ENCODE data around the gene CACNA1B. TPM values are rescaled to one million over a fixed set of nuclear protein-coding genes. Genes with fewer than 3 reads are reported as not detected.
A peak's percentile ranks its signal among the peaks of the same experiment; 100 is the strongest.

Gene CACNA1B
- total RNA-seq, 8 experiments from 2014 or later, result 0.04 to 12.8 (median 9.7) TPM

DNA sequence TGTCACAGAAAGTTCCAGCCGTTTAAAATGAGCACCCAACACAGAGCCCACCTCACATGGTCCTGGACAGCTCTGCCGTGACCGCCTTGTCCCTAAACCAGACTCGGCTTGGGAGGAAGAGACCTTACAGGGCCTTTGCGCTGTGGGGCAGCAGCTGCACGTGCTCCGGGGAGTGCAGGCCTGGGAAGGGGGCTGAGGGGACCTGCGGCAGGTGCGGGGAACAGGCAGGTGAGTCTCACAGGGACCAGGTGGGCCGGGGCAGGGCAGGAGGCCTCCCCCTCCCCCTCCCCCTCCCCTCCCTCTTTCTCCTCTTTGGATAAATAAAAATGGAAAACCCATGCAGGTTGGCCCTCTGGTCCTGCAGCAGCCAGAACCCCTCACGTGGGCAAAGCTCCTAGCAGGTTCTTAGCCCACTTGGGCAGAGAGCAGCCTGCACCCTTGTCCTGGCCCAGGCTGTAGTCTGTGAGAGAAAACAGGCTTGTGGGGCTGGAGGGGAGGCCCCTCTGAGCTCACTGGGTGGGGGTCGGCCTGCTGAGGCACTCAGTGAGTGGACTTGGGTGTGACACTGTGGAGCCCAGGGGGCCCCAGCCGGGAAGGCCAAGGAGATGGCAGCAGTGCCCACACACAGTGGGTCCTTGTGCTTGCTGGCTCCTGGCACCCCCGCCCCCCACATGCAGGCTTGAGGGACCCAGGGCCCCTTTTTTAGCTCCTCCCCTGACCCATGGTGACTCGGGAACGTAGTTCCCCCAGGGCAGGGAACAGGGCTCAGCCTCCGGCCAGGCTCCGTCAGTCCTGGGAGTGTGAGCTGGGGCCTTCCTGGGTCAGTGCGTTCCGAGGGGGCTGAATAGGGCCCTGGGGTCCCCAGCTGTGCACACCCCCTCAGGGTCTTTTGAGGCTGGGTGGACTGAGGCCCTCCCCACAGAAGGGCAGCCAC lies 40.0 kb upstream of the CACNA1B start:
- Histone ChIP-seq H3K27ac (no peak overlapping the region), H3K4me3 (no peak overlapping the region), H3K4me1 (replicated peaks in 1 of 2) (no peaks in the 10 kb centered on the region)
- peak in 1 of 8 experiments; percentile 13 for ATAC-seq (replicated peaks in 6 of 8)
- 80 to 100% (median 96%) methylated on average over 2 to 4 of the region's 20 CpGs; no CpG with 5 or more reads in 7 of the 10 experiments for WGBS, 10 experiments
- in situ Hi-C loops (cut with MboI; ENCODE audit: low pct_unique_long_range_greater_than_20kb in 2 of 9, low sequenced_read_pairs in 9 of 9, unreplicated experiment in 9 of 9), result no loop called here

- in situ Hi-C loops (cut with MboI; ENCODE audit: low pct_unique_long_range_greater_than_20kb in 2 of 9, low sequenced_read_pairs in 9 of 9, unreplicated experiment in 9 of 9), result no loop called here
- WGBS, 10 experiments, result 90 to 100% (median 94%) methylated on average over 2 to 6 of the region's 10 CpGs; no CpG with 5 or more reads in 5 of the 10 experiments
- H3K4me3 ChIP-seq, result no peak overlapping the region
- no peak overlapping the region for H3K27ac ChIP-seq
- no peaks in the 10 kb centered on the region for H3K4me1 ChIP-seq (replicated peaks in 1 of 2)
- ATAC-seq (replicated peaks in 6 of 8), result no peak
Observed at GRCh38 chr9:137838576-137838975, 39.0 kb upstream of the CACNA1B start.

DNA sequence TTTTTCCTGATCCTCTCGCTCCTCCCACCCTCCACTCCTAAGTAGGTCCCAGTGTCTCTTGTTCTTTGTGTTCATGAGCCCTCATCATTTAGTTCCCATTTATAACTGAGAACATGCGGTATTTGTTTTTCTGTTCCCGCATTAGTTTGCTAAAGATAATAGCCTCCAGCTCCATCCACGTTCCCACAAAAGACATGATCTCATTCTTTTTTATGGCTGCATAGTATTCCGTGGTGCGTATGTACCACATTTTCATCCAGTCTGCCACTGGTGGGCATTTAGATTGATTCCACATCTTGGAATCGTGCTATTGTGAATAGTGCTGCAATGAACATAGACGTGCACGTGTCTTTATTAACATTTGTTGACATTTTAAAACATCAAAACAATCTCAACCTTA lies 34.2 kb upstream of the CACNA1B start:
- Histone ChIP-seq H3K27ac (no peak overlapping the region), H3K4me1 (replicated peaks in 1 of 2) (no peaks in the 10 kb centered on the region), H3K4me3 (no peak overlapping the region)
- 61 to 100% (median 80%) methylated on average over 3 to 8 of the region's 9 CpGs; no CpG with 5 or more reads in 2 of the 10 experiments for WGBS, 10 experiments
- in situ Hi-C loops (cut with MboI; ENCODE audit: low pct_unique_long_range_greater_than_20kb in 2 of 9, low sequenced_read_pairs in 9 of 9, unreplicated experiment in 9 of 9), result no loop called here
- ATAC-seq (replicated peaks in 6 of 8), result no peak

- no peak overlapping the region for H3K27ac ChIP-seq
- WGBS, 10 experiments, result 0 to 83% (median 36%) methylated on average over 1 to 5 of the region's 5 CpGs
- no peak overlapping the region for H3K4me3 ChIP-seq
- no peaks in the 10 kb centered on the region for H3K4me1 ChIP-seq (replicated peaks in 1 of 2)
- ATAC-seq (replicated peaks in 6 of 8), result peak in 2 of 8 experiments; percentile 25 to 36
- in situ Hi-C loops (cut with MboI; ENCODE audit: low pct_unique_long_range_greater_than_20kb in 2 of 9, low sequenced_read_pairs in 9 of 9, unreplicated experiment in 9 of 9), result no loop called here
Observed at GRCh38 chr9:137851516-137852267, 25.9 kb upstream of the CACNA1B start.

DNA sequence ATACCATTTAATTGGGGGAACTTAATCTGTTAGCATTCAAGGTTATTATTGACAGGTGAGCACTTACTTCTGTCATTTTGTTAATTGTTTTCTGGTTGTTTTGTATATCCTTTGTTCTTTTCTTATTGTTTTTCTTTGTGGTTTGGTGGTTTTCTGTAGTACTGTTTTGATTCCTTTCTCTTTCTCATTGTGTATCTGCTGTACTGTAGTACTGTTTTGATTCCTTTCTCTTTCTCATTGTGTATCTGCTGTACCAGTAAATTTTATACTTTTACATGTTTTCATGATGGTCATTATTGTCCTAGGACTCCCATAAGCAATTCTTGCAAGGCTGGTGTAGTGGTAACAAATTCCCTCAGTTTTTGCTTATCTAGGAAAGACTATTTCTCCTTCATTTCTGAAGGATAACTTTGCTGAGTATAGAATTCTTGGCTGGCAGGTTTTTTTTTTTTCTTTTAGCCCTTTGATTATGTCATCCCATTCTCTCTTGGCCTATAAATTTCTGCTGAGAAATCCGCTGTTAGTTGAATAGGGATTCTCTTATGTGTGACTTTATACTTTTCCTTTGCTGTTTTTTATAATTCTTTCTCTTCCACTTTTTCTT lies 24.1 kb upstream of the CACNA1B start:
- in situ Hi-C loops (cut with MboI; ENCODE audit: low pct_unique_long_range_greater_than_20kb in 2 of 9, low sequenced_read_pairs in 9 of 9, unreplicated experiment in 9 of 9), result no loop called here
- H3K4me1 ChIP-seq (replicated peaks in 1 of 2), result no peaks in the 10 kb centered on the region
- no peak overlapping the region for H3K4me3 ChIP-seq
- no peak overlapping the region for H3K27ac ChIP-seq
- ATAC-seq (replicated peaks in 6 of 8), result no peak
- WGBS, 10 experiments, result 17 to 100% (median 86%) methylated on average over 1 of the region's 1 CpG; no CpG with 5 or more reads in 1 of the 10 experiments

GRCh38 chr9:137860361-137860760 lies 17.2 kb upstream of the CACNA1B start:
- no peak for ATAC-seq (replicated peaks in 6 of 8)
- H3K4me1 ChIP-seq (replicated peaks in 1 of 2), result no peaks in the 10 kb centered on the region
- no peak overlapping the region for H3K27ac ChIP-seq
- H3K4me3 ChIP-seq, result no peak overlapping the region
- WGBS, 10 experiments, result 33 to 100% (median 83%) methylated on average over 1 of the region's 1 CpG; no CpG with 5 or more reads in 5 of the 10 experiments
- in situ Hi-C loops (cut with MboI; ENCODE audit: low pct_unique_long_range_greater_than_20kb in 2 of 9, low sequenced_read_pairs in 9 of 9, unreplicated experiment in 9 of 9), result no loop called here

DNA sequence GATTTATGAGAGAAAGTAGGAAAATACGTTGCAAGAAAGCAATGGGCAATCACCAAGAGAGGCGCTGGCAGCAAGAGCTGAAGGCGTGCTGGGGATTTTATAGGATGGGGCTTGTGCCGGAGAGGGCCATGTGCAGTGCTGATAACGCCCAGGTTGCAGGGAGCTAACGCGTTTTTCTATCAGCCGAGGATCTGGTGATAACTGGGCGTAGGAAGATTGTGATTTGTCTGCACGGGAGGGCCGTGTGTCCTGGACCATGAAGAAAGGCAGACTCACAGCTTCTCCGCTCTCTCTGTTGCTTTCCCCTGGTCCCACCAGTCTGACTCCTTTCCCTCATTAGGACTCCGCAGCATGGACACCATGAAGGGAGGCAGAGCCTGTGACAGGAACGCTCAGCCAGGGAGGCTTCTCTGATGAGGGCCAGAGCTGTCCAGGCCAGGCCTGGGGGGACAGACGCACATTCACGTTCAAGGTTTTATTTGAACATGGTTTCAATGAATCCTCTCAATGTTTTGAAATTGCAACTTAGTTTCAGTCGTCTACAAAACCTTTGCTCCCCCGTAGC lies 11.9 kb upstream of the CACNA1B start:
- no peak overlapping the region for H3K4me3 ChIP-seq
- ATAC-seq (replicated peaks in 6 of 8), result no peak
- 27 to 85% (median 71%) methylated on average over 2 to 9 of the region's 18 CpGs; no CpG with 5 or more reads in 2 of the 10 experiments for WGBS, 10 experiments
- in situ Hi-C loops (cut with MboI; ENCODE audit: low pct_unique_long_range_greater_than_20kb in 2 of 9, low sequenced_read_pairs in 9 of 9, unreplicated experiment in 9 of 9), result no loop called here
- no peak overlapping the region for H3K27ac ChIP-seq
- H3K4me1 ChIP-seq (replicated peaks in 1 of 2), result no peaks in the 10 kb centered on the region

DNA sequence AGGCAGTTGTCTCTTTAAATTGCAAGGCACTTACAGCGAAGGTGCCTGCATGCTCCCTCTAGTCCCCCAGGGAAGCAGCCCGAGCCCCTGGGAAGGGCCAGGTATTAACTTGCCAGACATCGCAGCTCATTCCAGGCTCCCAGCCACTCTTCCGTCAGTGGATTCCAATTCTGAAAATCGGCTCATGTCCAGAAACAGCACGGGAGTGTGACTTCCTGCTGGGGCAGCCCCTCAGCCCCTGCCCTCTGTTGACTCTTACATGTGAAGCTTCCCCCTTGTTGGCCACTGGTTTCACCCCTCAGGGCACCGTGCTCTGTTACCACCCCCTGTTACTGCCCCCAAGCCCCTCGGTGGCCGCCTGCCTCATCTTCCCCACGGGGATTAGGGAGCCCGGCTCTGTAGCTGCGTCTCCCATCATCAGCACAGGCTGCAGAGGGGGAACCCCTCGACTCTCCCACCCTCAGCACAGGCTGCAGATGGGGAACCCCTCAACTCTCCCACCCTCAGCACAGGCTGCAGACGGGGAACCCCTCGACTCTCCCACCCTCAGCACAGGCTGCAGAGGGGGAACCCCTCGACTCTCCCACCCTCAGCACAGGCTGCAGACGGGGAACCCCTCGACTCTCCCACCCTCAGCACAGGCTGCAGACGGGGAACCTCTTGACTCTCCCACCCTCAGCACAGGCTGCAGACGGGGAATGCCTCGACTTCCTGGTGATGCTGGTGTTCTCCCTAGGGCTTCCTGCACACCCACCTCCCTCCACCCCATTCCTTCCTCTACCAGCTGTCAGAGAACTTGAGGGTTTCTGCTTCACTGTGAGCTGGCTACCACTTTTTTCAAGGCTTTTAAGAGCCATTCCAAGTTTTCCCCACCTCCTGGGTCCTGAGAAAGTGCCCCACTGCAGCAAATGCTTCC lies 11.1 kb upstream of the CACNA1B start:
- Histone ChIP-seq H3K27ac (no peak overlapping the region), H3K4me1 (replicated peaks in 1 of 2) (no peaks in the 10 kb centered on the region), H3K4me3 (no peak overlapping the region)
- 0 to 90% (median 40%) methylated on average over 1 to 3 of the region's 21 CpGs; no CpG with 5 or more reads in 3 of the 10 experiments for WGBS, 10 experiments
- in situ Hi-C loops (cut with MboI; ENCODE audit: low pct_unique_long_range_greater_than_20kb in 2 of 9, low sequenced_read_pairs in 9 of 9, unreplicated experiment in 9 of 9), result no loop called here
- no peak for ATAC-seq (replicated peaks in 6 of 8)

DNA sequence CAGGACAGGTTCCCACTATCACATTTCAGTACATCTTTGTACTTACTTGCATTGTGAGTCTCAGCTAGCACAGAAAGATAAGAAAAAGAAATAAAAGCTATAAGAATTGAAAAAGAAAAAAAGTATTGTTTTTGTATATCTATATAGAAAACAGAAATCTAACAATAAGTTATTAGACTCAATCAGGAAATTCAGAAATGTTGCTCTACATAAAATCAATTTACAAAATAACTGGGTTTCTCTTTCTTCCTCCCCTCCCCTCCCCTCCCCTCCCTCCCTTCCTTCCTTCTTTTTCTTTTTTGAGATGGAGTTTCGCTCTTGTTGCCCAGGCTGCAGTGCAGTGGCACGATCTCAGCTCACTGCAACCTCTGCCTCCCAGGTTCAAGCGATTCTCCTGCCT lies 7.2 kb upstream of the CACNA1B start:
- no peak overlapping the region for H3K4me3 ChIP-seq
- no peak for ATAC-seq (replicated peaks in 6 of 8)
- WGBS, 10 experiments, result 0% methylated on average over 1 of the region's 3 CpGs; no CpG with 5 or more reads in 9 of the 10 experiments
- in situ Hi-C loops (cut with MboI; ENCODE audit: low pct_unique_long_range_greater_than_20kb in 2 of 9, low sequenced_read_pairs in 9 of 9, unreplicated experiment in 9 of 9), result no loop called here
- H3K4me1 ChIP-seq (replicated peaks in 1 of 2), result no peaks in the 10 kb centered on the region
- H3K27ac ChIP-seq, result no peak overlapping the region

GRCh38 chr9:137872296-137872695 lies 5.3 kb upstream of the CACNA1B start:
- ATAC-seq (replicated peaks in 6 of 8), result no peak

GRCh38 chr9:137873408-137873807 lies 4.2 kb upstream of the CACNA1B start:
- H3K4me3 ChIP-seq, result no peak overlapping the region
- ATAC-seq (replicated peaks in 6 of 8), result no peak
- 60% methylated on average over 1 of the region's 8 CpGs; no CpG with 5 or more reads in 9 of the 10 experiments for WGBS, 10 experiments
- in situ Hi-C loops (cut with MboI; ENCODE audit: low pct_unique_long_range_greater_than_20kb in 2 of 9, low sequenced_read_pairs in 9 of 9, unreplicated experiment in 9 of 9), result no loop called here
- H3K4me1 ChIP-seq (replicated peaks in 1 of 2), result no peaks in the 10 kb centered on the region
- H3K27ac ChIP-seq, result no peak overlapping the region

More at GRCh38 chr9:137872296-137872695, 5.3 kb upstream of the CACNA1B start:
- 37 to 95% (median 87%) methylated on average over 1 to 9 of the region's 10 CpGs; no CpG with 5 or more reads in 5 of the 10 experiments for WGBS, 10 experiments
- Histone ChIP-seq H3K27ac (no peak overlapping the region), H3K4me3 (no peak overlapping the region), H3K4me1 (replicated peaks in 1 of 2) (no peaks in the 10 kb centered on the region)
- in situ Hi-C loops (cut with MboI; ENCODE audit: low pct_unique_long_range_greater_than_20kb in 2 of 9, low sequenced_read_pairs in 9 of 9, unreplicated experiment in 9 of 9), result no loop called here

DNA sequence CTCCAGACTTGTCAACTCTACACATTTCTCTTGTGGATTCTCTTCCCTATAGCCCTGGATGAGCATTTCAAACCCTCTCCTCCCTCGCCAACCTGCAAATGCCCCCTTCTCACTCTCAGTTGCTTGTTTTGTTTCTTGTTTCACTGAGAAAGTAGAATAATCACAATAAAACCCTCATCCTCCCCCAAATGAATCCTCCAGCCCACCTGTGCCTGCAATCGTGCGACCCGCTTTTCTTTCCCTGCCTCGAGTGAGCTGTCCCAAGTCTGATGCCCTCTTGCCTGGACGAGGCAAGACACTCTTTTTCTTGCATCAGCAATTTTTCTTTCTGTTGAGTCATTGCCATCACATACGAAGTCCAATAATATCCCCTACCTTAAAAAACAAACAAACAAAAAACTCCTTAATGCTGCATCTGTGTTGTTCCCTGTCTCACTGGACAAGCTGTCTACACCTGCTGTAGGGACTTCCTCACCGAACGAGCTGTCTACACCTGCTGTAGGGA lies 3.7 kb upstream of the CACNA1B start:
- ATAC-seq (replicated peaks in 6 of 8), result no peak
- H3K4me1 ChIP-seq (replicated peaks in 1 of 2), result peaks cover 0 to under 1% of the 10 kb centered on the region in 2 donors
- H3K27ac ChIP-seq, result no peak overlapping the region
- in situ Hi-C loops (cut with MboI; ENCODE audit: low pct_unique_long_range_greater_than_20kb in 2 of 9, low sequenced_read_pairs in 9 of 9, unreplicated experiment in 9 of 9), result no loop called here
- H3K4me3 ChIP-seq, result no peak overlapping the region
- 0 to 100% (median 77%) methylated on average over 2 to 8 of the region's 9 CpGs; no CpG with 5 or more reads in 1 of the 10 experiments for WGBS, 10 experiments
